Measurements from ENCODE around the gene ERBB3.

GRCh38 chr12:56143217-56143616, 63.3 kb downstream of the ERBB3 start:
- TF ChIP-seq CTCF (IDR thresholded peaks at IDR 0.05) = no peak
- TF ChIP-seq POLR2A (IDR thresholded peaks at IDR 0.05) = no peak

All from Peyer's patch (tissue), 4 donors.